Posterior vena cava (tissue), 2 donors: ENCODE results near the gene TAGLN3. TPM values are rescaled to one million over a fixed set of nuclear protein-coding genes. Genes with fewer than 3 reads are reported as not detected.
"Not testable (repeated sequence)": the region's sequence is repeated elsewhere in the genome, so short reads cannot be mapped to it uniquely, and the experiment has no call there.

Experiments used
- DNase-seq: peaks from one replicate; pipeline ENCODE4 v3.0.0-alpha.2; 2020; ENCODE audit warnings: low spot score
- intact Hi-C, 2 donors: fragments of 100-400 bp; cut with DNase I; formaldehyde crosslinking; loops; one replicate each; pipeline versions ENCODE4 v1.14.1 to v1.14.2; 2022 to 2023
- total RNA-seq, 2 donors: library from RNA; stranded (reverse); fragmentation: NEBNext Ultra II Directional; extraction: Animal tissue kit (Norgen Biotek cat#: 25700); gene quantifications; one replicate each; pipeline ENCODE4 v1.2.1, GENCODE V29; 2021
- donor health status: DM: yes; HTN: yes; CAD: no.
- donor health status: DM: yes; HTN: yes; CAD: no.

The TAGLN3 gene
- total RNA-seq, 2 donors from 2014 or later: not detected

GRCh38 chr3:112035241-112035640 lies 36.5 kb downstream of the TAGLN3 start:
- intact Hi-C loops: loop anchor here in 1 of 2 donors (10.0 kb wide), 1 partner anchor 950 kb away; no protein-coding TSS in a partner anchor

DNA sequence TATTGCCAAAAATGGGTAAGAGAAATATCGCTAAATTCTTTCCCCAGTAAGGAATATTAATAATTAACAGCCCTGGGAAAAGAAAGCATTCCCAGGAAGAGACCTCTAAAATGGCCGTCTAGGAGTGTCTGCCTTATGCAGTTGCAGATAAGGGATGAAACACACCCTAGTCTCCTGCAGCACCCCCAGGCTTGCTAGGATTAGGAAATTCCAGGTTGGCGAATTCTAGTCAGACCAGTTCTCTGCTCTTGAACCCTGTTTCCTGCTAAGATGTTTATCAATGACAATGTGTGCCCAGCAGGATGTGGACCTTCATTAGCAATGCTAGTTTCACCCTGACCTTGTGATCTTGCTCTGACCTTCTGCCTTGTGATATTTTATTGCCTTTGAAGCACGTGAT lies 38.5 kb downstream of the TAGLN3 start:
- not testable (repeated sequence) for DNase-seq
- intact Hi-C loops: loop anchor here in 1 of 2 donors (10.0 kb wide), 1 partner anchor 952 kb away; no protein-coding TSS in a partner anchor

More at GRCh38 chr3:112035241-112035640, 36.5 kb downstream of the TAGLN3 start:
- DNase-seq: no peak

DNA sequence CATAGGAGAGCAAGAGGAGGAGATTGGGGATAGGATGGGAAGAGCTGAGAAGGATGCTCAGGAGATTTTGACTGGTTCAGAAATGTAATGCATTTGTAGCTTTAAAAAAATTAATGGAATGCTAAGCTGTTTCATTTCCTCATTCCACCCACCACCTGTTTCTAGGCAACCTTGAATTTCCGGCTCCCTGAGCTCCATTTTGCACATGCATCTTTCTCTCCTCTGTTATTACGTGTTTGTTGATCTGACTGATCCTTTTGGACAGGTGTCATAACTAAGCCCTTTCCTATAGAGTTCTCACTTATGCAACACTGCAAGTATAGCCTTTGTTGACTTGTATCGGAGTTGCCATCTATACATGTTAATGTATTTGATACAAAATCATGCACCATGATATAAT lies 40.1 kb downstream of the TAGLN3 start:
- intact Hi-C loops: loop anchor here in 1 of 2 donors (10.0 kb wide), 1 partner anchor 954 kb away; no protein-coding TSS in a partner anchor
- DNase-seq: no peak

DNA sequence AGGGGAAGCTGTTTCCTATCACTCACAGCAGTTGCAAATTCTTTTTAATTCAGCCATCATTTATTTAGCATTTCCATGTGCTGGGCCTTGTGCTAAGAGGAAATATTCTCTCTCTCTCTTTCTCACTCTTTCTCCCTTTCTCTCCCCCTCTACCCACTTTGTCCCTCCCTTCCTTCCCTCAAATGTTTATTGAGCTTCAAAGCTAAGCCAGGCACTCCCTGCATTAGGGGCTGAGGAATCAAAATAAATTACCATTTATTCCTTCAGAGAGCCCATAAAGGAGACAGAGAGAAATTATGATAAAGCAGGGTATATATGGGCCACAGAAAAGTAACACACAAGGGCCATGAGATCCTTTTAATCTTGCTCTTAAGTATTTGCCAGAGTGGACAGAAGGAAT lies 42.6 kb downstream of the TAGLN3 start:
- no peak for DNase-seq
- intact Hi-C loops: no loop called here

DNA sequence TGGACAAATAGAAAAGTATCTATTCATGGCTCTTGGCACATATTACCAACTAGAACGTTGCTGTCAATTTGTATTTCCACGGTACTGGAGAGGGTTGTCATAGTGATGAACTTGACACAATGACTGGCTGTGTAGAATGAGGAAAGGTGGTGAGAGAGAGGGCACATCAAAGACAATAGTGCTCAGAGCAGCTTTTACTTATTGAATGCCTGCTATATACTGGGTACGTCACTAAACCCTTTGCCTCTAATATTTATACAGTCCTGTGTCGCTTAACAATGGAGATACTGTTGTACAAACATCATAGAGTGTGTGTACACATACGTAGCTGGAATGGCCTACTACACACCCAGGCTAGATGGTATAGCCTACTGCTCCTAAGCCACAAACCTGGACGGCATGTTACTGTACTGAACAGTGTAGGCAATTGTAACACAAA lies 44.1 kb downstream of the TAGLN3 start:
- intact Hi-C loops: no loop called here
- no peak for DNase-seq

- intact Hi-C loops: no loop called here
- no peak for DNase-seq
These were observed 45.0 kb downstream of the TAGLN3 start for GRCh38 chr3:112043621-112044201.

GRCh38 chr3:112046599-112046998 lies 47.9 kb downstream of the TAGLN3 start:
- intact Hi-C loops: no loop called here
- no peak for DNase-seq

DNA sequence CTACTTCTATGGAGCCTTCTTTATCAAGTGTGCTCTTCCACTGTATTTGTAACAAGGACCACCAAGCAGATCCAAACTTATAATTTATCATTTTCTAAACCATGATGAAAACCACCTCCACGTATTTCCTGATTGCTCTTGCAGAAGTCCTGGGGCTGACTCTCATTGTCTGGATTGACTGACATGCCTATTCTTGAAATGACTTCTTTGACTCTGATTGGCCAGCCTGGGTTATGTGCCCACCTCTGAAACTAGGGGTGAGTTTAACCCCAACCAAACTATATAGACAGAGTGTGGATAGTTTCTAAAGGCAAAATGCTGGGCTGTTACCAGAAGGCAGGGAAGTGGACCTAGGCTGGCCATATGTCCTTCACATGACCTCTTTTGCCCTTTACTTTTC lies 48.5 kb downstream of the TAGLN3 start:
- intact Hi-C loops: no loop called here
- no peak for DNase-seq

DNA sequence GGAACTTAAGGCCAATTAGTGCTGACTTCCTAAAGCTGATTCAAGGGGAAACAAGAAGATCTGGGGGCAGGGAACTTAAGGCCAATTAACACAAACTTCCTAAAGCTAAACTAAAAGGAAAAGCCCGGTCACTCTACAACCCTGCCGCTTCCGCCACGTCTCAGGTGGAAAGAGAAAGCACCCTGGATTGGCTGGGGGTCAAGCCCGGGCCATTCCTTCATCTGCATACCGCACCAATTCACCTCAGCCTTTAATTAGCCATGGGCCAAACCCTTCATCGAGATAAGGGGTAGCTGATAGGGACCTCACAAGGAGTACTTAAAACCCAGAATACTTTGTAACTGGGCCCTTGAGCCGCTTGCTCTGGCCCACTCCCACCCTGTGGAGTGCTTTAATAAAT lies 50.2 kb downstream of the TAGLN3 start:
- no peak for DNase-seq
- intact Hi-C loops: no loop called here

DNA sequence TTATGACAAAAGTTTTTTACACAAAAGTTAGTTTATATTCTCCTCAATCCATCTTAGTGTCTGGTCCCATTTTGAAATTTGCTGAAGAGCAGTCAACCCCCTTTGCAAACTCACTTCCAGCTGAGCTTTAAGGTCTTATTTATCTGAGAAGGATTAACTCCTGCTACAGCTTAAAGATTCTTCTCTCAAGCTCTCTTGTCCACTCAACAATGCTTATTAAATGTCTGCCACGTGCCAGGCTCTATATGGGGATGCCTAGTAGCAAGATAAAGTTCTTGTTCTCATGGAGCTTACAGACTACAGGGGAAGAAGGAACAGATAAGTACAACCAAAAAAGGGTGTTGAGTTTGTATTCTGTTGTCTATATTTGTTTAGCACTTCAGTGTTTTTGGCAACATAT lies 54.5 kb downstream of the TAGLN3 start:
- intact Hi-C loops: no loop called here
- no peak for DNase-seq

- intact Hi-C loops: no loop called here
- no peak for DNase-seq
These were observed 57.8 kb downstream of the TAGLN3 start for GRCh38 chr3:112056451-112056929.

- intact Hi-C loops: no loop called here
- no peak for DNase-seq
These were observed 60.8 kb downstream of the TAGLN3 start for GRCh38 chr3:112059497-112059896.

GRCh38 chr3:112061152-112061551 lies 62.4 kb downstream of the TAGLN3 start:
- intact Hi-C loops: no loop called here
- DNase-seq: no peak

Other genes starting within 250 kb of the TAGLN3 start
- gene PHLDB2, start 139.7 kb upstream of the TAGLN3 start, total RNA-seq: 100 to 1,000 TPM; 125 to 135 TPM
- 10 to 100 TPM; 15.4 to 22.9 TPM for gene ABHD10, start 19.9 kb upstream of the TAGLN3 start, total RNA-seq
- not detected for gene TMPRSS7, start 35.8 kb downstream of the TAGLN3 start, total RNA-seq
- gene C3orf52, start 87.5 kb downstream of the TAGLN3 start, total RNA-seq: 1 to 10 TPM; 2.1 to 9.9 TPM
- under 1 TPM; 0.29 to 0.37 TPM for gene GCSAM, start 134.3 kb downstream of the TAGLN3 start, total RNA-seq